ENCODE data around the gene PGC.

Gene PGC

DNA sequence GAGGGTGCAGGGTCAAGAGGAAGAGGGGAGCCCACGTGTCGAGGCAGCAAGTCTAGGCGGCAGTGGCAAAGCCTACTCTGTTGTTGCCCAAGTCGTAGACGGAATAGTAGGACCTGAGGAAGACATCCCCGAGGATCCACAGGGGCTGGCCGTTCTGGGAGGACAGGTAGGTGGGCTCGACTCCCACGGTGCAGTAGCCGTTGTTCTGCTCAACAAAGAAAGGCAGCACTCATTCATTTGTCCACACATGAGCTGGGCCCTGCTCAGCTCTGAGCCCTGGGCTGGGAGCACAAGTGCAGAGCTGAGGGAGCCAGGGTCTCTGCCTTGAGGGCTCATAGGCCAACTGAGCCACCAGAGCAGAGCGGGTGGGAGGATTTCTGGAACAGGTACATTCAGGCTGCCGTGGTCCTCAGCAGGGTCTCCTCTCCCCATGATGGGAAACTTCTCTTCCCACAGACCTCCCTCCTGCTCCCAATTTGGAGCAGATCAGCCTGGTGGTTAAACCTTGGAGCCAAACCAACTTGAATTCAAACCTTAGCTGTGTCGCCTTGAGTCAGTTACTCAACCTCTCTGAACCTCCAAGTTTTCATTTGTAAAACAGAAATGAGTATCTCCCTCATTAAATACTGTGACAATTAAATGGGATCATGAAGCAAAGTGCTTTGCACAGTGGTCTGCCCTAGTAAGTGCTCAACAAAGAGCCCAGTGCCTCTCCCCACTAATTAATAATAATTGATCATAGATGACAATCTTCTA, 10.2 kb downstream of the PGC start:
- no peak overlapping the region for H3K27ac Mint-ChIP-seq (ENCODE audit: low read depth)
- H3K27me3 Mint-ChIP-seq: no peaks in the 10 kb centered on the region
- DNase-seq (ENCODE audit: low spot score in 2 of 2) (no peak), ATAC-seq (replicated peaks; ENCODE audit: extremely low read depth, poor library complexity, severe bottlenecking) (no peak)
- peaks cover 14% of the 10 kb centered on the region for H3K36me3 Mint-ChIP-seq (ENCODE audit: insufficient read depth)
- no peak overlapping the region for H3K4me3 Mint-ChIP-seq
- no peaks in the 10 kb centered on the region for H3K9me3 Mint-ChIP-seq
- peaks cover 16% of the 10 kb centered on the region for H3K4me1 Mint-ChIP-seq

DNA sequence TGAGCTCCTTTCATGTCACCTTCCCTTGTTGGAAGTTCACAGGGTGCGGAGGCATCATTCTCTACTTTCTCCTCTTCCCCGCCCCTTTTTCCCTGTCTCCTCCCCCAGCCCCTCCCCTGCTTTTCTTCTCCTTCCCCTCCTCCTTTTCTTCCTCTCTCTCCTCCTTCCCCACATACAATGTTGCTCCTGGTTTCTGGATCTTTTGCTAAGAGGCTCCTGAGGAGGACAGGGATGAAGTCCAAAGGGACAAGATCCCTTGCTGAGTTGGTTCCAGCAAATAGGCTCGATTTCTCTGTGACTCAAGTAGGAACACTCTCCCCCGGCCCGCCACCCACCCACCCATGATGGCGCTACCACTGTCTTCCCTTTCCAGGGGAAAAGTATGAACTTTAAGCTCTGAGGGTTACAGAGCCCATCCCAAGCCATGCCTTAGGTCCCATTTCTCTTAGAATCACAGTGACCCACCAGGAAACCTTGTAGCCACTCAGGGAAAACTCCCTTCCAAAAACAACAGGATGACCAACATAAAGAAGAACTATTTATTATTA, 10.9 kb downstream of the PGC start:
- peak overlapping the region; percentile 28 for H3K4me3 Mint-ChIP-seq
- peaks cover 21% of the 10 kb centered on the region for H3K4me1 Mint-ChIP-seq
- ATAC-seq (replicated peaks; ENCODE audit: extremely low read depth, poor library complexity, severe bottlenecking) (no peak), DNase-seq (ENCODE audit: low spot score in 2 of 2) (no peak)
- H3K27ac Mint-ChIP-seq (ENCODE audit: low read depth): no peak overlapping the region
- H3K36me3 Mint-ChIP-seq (ENCODE audit: insufficient read depth): peaks cover 17% of the 10 kb centered on the region
- no peaks in the 10 kb centered on the region for H3K9me3 Mint-ChIP-seq
- H3K27me3 Mint-ChIP-seq: no peaks in the 10 kb centered on the region

DNA sequence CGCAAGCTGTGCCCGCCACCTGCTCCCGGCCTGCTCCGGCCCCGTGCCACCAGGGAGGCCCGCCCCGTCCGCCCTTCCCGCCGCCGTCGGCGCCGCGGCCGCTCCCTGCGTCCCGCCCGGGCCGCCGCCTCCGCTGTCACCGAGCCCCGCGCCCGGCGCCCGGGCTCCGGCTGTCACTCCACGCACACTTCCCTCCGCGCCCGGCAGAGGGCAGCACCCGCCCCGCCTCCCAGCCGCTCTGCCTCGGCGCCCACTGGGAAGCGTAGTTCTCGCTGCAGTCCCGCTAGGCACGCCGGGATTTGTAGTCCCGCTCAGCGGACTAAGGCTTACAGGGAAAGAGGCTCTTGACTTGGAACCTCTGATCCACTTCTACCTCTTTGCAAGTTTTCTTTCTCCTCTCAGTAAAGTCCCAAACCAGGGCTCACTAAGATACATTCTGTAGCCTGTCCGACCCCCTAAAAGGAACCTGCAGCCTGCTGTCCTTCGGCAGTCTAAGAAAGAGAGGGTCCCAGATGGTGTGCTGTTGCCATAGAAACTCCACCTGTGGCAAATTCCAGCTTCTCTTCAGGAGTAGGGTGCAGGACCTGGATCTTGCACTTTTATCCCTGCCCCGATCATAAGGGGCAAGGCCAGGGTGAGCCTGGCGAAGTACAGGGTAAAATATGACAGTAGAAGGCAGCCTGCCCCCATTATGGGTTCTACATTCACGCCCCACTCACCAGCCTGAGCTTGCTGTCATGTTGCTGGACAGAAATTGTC, 11.6 kb downstream of the PGC start, which contains the start of gene TFEB:
Gene TFEB, minus strand, starts transcription at position 182 of the 759 bp plus-strand sequence. CDS start 44,395 bp downstream, outside the sequence.
- peaks cover 28% of the 10 kb centered on the region for H3K4me1 Mint-ChIP-seq
- peak; percentile 88 to 93 for DNase-seq (ENCODE audit: low spot score in 2 of 2)
- no peaks in the 10 kb centered on the region for H3K27me3 Mint-ChIP-seq
- H3K9me3 Mint-ChIP-seq: no peaks in the 10 kb centered on the region
- ATAC-seq (replicated peaks; ENCODE audit: extremely low read depth, poor library complexity, severe bottlenecking): peak; percentile 33
- peaks cover 17% of the 10 kb centered on the region for H3K36me3 Mint-ChIP-seq (ENCODE audit: insufficient read depth)
- peak within 1 kb of the TSS; percentile 28 for H3K4me3 Mint-ChIP-seq
- H3K27ac Mint-ChIP-seq (ENCODE audit: low read depth): no peak within 1 kb of the TSS

DNA sequence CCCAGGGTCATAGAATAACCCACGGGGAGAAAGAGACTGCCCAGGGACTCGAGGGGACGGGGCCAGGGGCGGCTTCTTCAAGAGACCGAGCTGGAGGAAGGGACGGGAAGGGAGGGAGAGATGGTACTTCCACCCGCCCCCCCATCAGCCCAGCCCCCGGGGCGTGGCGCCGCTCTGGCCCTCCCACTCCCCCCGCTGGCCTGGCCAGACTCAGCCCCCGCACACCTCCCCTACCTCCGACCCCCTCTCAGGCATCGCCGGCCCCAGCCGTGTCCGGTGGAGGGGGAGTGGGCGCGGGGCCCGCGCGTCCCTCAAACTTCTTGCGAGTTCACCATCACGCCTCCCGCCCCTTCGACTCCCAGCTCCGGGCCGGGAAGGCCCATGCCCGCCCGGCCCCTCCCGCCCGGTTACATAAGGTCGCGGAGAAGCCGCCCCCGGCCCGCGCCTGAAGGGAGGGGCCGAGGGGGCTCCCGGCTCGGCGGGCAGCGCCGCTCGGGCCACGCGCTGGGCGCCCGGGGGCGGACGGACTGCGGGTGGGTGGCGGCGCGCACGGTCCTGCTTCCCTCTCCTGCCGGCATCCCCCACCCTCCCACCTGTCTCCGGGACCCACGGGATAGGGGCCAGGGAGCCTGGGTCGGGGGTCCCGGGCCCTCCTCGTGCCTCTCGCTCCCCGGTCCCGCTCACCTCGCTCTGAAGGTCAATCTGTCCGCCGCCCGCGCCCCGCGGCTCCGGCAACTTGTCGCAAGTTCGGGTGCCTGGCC, 12.4 kb downstream of the PGC start:
- no peak overlapping the region for H3K27ac Mint-ChIP-seq (ENCODE audit: low read depth)

DNA sequence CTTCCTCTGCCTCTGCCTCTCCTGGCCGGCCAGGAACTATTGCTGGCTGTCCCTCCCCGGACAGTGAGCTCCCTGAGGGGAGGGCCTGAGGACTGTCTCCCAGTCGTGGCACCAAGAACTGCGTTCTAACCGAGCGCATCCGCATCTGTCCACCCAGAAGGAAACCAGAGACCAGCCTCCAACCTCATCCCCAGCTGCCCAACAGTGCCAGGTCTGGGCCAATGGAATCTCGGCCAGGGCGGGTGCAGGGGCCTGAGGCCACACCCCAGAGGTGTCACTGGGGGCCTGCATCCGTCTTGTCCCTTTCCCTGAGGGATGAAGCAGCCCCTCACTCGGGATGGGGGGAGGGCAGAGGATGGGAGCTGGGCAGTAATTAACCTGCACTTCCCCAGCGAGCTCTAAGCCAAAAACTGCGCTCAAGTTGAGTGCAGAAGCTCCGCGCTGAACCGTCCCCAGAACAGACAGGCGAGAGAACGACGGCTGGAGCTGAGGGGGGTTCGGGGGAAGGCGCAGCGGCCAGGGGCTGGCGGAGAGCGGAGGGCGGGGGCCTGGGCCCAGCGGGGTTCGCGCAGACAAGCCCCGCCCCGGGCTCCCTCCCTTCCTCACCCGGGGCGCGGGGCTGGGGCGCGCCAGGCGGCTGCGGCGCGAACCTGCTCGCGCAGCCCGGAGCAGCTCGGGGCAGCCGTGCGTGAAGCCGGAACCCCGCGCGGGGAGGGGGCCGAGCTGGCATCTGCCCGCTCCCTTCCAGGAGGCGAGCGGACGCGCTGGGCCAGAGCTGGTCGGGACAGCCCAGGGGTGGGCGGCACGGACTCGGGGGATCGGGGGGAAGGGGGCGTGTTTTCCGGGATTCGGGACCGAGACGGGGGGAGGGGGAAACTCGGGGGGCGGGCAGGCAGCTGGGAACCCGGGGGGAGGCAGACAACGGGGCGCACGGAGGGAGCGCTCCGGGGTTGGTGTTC, 13.2 kb downstream of the PGC start:
- peak overlapping the region; percentile 28 for H3K4me3 Mint-ChIP-seq
- H3K27ac Mint-ChIP-seq (ENCODE audit: low read depth): peak overlapping the region; percentile 75
- no peaks in the 10 kb centered on the region for H3K9me3 Mint-ChIP-seq
- peaks cover 20% of the 10 kb centered on the region for H3K36me3 Mint-ChIP-seq (ENCODE audit: insufficient read depth)
- H3K4me1 Mint-ChIP-seq: peaks cover 43% of the 10 kb centered on the region
- H3K27me3 Mint-ChIP-seq: no peaks in the 10 kb centered on the region
- ATAC-seq (replicated peaks; ENCODE audit: extremely low read depth, poor library complexity, severe bottlenecking): peak; percentile 52
- DNase-seq (ENCODE audit: low spot score in 2 of 2): peak; percentile 48 to 63

More for the DNA sequence above, 12.4 kb downstream of the PGC start:
- peaks cover 17% of the 10 kb centered on the region for H3K36me3 Mint-ChIP-seq (ENCODE audit: insufficient read depth)
- H3K4me3 Mint-ChIP-seq: peak overlapping the region; percentile 28
- peak; percentile 33 for ATAC-seq (replicated peaks; ENCODE audit: extremely low read depth, poor library complexity, severe bottlenecking)
- H3K27me3 Mint-ChIP-seq: no peaks in the 10 kb centered on the region
- DNase-seq (ENCODE audit: low spot score in 2 of 2): peak; percentile 47 to 51
- no peaks in the 10 kb centered on the region for H3K9me3 Mint-ChIP-seq
- H3K4me1 Mint-ChIP-seq: peaks cover 35% of the 10 kb centered on the region

DNA sequence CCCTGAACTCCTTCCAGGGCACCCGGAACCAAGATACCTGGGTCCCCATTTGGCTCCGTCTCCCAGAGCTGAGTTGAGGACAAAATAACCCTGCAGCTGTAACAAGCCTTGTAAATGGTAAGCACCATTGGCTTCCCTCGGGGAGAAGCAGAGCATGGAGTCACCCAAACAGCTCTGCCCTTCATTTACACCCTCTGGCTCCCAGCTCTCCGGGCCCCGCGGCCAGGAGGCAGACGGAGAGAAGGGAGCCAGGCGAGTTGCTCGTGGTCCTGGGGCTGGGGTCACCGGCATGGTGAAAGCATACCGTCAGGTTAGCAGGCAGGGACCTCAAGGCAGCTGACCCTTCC, 13.9 kb downstream of the PGC start:
- no peaks in the 10 kb centered on the region for H3K9me3 Mint-ChIP-seq
- H3K27ac Mint-ChIP-seq (ENCODE audit: low read depth): peak overlapping the region; percentile 75
- H3K4me1 Mint-ChIP-seq: peaks cover 47% of the 10 kb centered on the region

DNA sequence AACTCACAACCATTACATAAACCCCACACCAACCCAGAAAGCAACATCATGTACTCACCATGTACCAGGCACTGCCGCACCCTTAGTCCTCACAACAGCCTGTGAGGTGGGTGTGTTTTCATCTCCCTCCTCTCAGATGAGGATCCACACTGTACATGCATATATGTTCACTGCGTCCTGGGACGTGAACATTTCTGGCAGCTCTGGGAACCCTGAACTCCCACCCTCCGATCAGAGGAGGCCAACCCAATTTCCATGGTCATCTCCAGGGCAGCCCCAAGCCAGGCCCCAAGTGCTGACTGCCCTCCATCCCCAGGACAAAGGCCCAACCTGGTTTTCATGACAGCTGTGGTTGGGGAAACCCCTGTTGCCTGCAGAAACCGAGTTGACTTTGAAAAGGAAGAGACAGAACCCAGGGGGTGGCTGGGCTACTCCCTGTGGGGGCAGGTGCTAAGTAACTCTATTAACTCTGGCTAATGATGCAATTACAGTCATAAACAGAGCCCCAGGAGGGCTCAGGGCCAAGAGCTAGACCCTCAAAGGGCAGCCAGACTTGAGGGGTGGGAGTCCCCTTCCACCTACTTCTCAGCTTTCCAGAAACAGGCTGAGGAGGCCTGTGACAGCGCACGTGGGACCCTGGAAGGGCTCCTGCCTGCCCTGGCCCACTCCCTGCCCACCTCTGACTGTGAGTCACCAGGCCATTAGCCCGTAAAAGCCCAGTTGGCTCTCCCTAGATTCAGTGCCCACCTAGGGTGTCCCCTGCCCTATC, 14.4 kb downstream of the PGC start:
- DNase-seq (ENCODE audit: low spot score in 2 of 2) (peak; percentile 44 to 79), ATAC-seq (replicated peaks; ENCODE audit: extremely low read depth, poor library complexity, severe bottlenecking) (peak; percentile 69)
- no peaks in the 10 kb centered on the region for H3K9me3 Mint-ChIP-seq
- peaks cover 47% of the 10 kb centered on the region for H3K4me1 Mint-ChIP-seq
- peaks cover 21% of the 10 kb centered on the region for H3K36me3 Mint-ChIP-seq (ENCODE audit: insufficient read depth)
- H3K27me3 Mint-ChIP-seq: no peaks in the 10 kb centered on the region
- peak overlapping the region; percentile 28 for H3K4me3 Mint-ChIP-seq
- peak overlapping the region; percentile 75 for H3K27ac Mint-ChIP-seq (ENCODE audit: low read depth)

More for the DNA sequence above, 13.9 kb downstream of the PGC start:
- H3K27me3 Mint-ChIP-seq: no peaks in the 10 kb centered on the region
- H3K36me3 Mint-ChIP-seq (ENCODE audit: insufficient read depth): peaks cover 21% of the 10 kb centered on the region
- ATAC-seq (replicated peaks; ENCODE audit: extremely low read depth, poor library complexity, severe bottlenecking): no peak
- H3K4me3 Mint-ChIP-seq: peak overlapping the region; percentile 28
- DNase-seq (ENCODE audit: low spot score in 2 of 2): no peak

DNA sequence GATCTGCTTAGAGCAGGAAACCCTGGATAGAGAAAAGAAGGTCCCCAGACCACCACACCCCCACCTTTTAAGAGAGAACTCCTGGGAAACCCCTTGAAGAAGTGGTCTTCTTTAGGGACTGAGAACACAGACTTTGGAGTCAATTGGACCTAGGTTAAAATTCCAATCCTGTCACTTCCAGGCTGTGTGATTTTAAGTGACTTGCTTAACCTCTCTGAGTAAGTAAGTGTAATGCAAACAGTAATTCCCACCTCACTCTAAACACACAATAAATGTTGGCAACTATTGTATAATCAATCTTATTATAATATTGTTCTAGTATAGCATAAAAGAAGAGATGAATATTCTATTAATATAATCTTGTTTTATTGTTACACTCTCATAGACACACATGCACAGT, 15.0 kb downstream of the PGC start:
- Mint-ChIP-seq H3K4me1 (peaks cover 50% of the 10 kb centered on the region), H3K4me3 (peak overlapping the region; percentile 28), H3K27me3 (no peaks in the 10 kb centered on the region), H3K27ac (ENCODE audit: low read depth) (peak overlapping the region; percentile 75), H3K9me3 (no peaks in the 10 kb centered on the region), H3K36me3 (ENCODE audit: insufficient read depth) (peaks cover 21% of the 10 kb centered on the region)
- ATAC-seq (replicated peaks; ENCODE audit: extremely low read depth, poor library complexity, severe bottlenecking) (no peak), DNase-seq (ENCODE audit: low spot score in 2 of 2) (no peak)

DNA sequence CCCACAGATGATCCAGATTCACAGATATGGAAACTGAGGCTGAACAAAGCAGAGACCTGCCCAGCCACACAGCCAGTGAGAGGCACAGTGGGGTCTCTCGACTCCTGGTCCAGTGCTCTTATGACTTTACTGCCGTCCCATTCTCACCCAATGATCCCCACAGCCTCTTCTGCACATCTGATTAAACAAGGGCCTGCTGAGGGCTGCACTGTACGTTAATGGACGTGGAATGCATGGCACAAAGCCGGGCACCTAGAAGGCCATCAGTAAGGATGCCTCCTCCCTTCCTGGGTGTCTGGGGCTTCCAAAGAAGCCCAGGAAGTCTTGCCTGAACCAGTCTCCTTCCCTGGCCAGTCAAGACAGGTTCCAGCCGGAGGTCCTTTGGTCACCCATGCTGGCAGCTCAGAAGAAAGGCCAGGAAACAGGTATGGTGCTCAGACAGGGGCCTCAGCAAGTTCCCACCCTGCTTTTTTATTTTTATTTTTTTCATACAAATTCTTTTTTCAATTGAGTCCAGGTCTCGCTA, 15.6 kb downstream of the PGC start:
- ATAC-seq (replicated peaks; ENCODE audit: extremely low read depth, poor library complexity, severe bottlenecking): no peak
- peaks cover 19% of the 10 kb centered on the region for H3K36me3 Mint-ChIP-seq (ENCODE audit: insufficient read depth)
- no peaks in the 10 kb centered on the region for H3K9me3 Mint-ChIP-seq
- peaks cover 54% of the 10 kb centered on the region for H3K4me1 Mint-ChIP-seq
- H3K27ac Mint-ChIP-seq (ENCODE audit: low read depth): peak overlapping the region; percentile 75
- DNase-seq (ENCODE audit: low spot score in 2 of 2): no peak
- no peak overlapping the region for H3K4me3 Mint-ChIP-seq
- no peaks in the 10 kb centered on the region for H3K27me3 Mint-ChIP-seq

DNA sequence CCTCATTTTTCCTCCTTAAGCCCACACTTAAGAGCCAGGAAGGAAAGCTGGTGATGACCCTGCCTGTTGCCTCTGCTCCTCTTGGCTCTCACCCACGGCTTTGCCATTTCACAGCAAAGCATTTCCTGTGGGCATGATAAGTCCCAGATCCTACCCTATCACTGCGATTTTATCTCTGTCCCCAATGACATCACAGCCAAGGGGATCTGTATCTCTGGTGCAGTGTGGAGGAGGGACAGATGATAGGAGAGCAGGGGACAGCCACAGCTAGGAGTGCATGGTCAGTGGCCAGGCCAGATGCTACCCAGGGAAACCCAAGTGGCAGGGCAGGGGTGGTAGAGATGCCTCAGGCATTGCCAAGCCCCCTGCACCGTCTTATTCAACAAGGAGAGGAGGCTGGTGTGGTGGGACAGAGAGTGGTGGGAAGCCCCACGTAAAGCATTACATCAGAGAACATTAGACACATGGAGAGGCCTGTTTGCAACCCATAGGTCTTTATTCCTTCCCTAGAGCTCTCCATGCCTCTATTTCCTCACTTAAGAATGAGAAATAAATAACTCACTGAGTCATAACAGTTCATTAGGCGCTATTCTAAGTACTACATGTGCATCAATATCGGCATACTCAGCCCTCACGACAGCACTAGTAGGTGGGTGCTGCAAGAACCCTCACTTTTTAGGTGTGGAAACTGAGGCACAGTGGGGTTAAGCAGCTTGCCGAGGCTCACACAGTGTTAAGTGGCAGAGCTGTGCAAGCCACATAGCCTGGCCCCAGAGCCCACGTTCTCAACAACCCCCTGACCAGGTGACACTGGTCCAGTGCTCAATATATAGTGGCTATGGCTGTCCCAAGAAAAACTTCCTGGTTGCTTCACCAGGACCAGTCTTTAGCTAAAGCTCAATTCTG, 16.4 kb downstream of the PGC start:
- peak overlapping the region; percentile 75 for H3K27ac Mint-ChIP-seq (ENCODE audit: low read depth)
- peaks cover 54% of the 10 kb centered on the region for H3K4me1 Mint-ChIP-seq
- peaks cover 17% of the 10 kb centered on the region for H3K36me3 Mint-ChIP-seq (ENCODE audit: insufficient read depth)
- ATAC-seq (replicated peaks; ENCODE audit: extremely low read depth, poor library complexity, severe bottlenecking) (no peak), DNase-seq (ENCODE audit: low spot score in 2 of 2) (no peak)
- peak overlapping the region; percentile 27 for H3K4me3 Mint-ChIP-seq
- no peaks in the 10 kb centered on the region for H3K27me3 Mint-ChIP-seq
- H3K9me3 Mint-ChIP-seq: no peaks in the 10 kb centered on the region

All from central memory CD8-positive, alpha-beta T cell (primary cell).